Activated CD8-positive, alpha-beta memory T cell treated with anti-CD3 and anti-CD28 coated beads, Interleukin-2, amount 50 U/mL, for 1 hour (primary cell): Measurements from ENCODE around the gene BDH1.
"Not testable (repeated sequence)": the region's sequence is repeated elsewhere in the genome, so short reads cannot be mapped to it uniquely, and the experiment has no call there.

Experiments used
- DNase-seq: peaks from one replicate; pipeline ENCODE4 v3.0.0-alpha.2; 2020; ENCODE audit errors: extremely low read depth

The BDH1 gene

GRCh38 chr3:197577366-197578074, 21.8 kb upstream of the BDH1 start:
- no peak for DNase-seq

- DNase-seq: no peak
Measured at GRCh38 chr3:197576838-197577237, 21.1 kb upstream of the BDH1 start.

GRCh38 chr3:197575362-197575761, 19.6 kb upstream of the BDH1 start:
- DNase-seq: no peak

GRCh38 chr3:197574396-197574991, 18.7 kb upstream of the BDH1 start:
- not testable (repeated sequence) for DNase-seq

- DNase-seq: no peak
Measured at GRCh38 chr3:197573048-197573767, 17.4 kb upstream of the BDH1 start.

GRCh38 chr3:197571880-197572172, 16.1 kb upstream of the BDH1 start:
- not testable (repeated sequence) for DNase-seq

GRCh38 chr3:197571074-197571879, 15.5 kb upstream of the BDH1 start:
- DNase-seq: not testable (repeated sequence)

GRCh38 chr3:197569433-197569832, 13.7 kb upstream of the BDH1 start:
- not testable (repeated sequence) for DNase-seq

GRCh38 chr3:197567904-197568681, 12.3 kb upstream of the BDH1 start:
- no peak for DNase-seq

- not testable (repeated sequence) for DNase-seq
Measured at GRCh38 chr3:197566155-197566554, 10.4 kb upstream of the BDH1 start.

GRCh38 chr3:197564097-197564843, 8.5 kb upstream of the BDH1 start:
- no peak for DNase-seq

GRCh38 chr3:197562398-197563251, 6.9 kb upstream of the BDH1 start:
- DNase-seq: no peak

- DNase-seq: no peak
Measured at GRCh38 chr3:197561926-197562325, 6.2 kb upstream of the BDH1 start.

GRCh38 chr3:197559651-197560050, 3.9 kb upstream of the BDH1 start:
- no peak for DNase-seq

- DNase-seq: peak; percentile 66
Measured at GRCh38 chr3:197554562-197555280, 1.0 kb downstream of the BDH1 start.

GRCh38 chr3:197554196-197554561, 1.6 kb downstream of the BDH1 start:
- DNase-seq: no peak

GRCh38 chr3:197552198-197552597, 3.6 kb downstream of the BDH1 start:
- DNase-seq: no peak

- DNase-seq: no peak
Measured at GRCh38 chr3:197550489-197550888, 5.3 kb downstream of the BDH1 start.

GRCh38 chr3:197549261-197549885, 6.4 kb downstream of the BDH1 start:
- DNase-seq: no peak
